Measurements from ENCODE around the gene GPC5.
"Not testable (repeated sequence)": the region's sequence is repeated elsewhere in the genome, so short reads cannot be mapped to it uniquely, and the experiment has no call there.

GRCh38 chr13:92516878-92517277 lies 1118.5 kb downstream of the GPC5 start:
- TF ChIP-seq YY1 (tag by site-specific recombination; IDR thresholded peaks at IDR 0.05); CTCF (tag by site-specific recombination; IDR thresholded peaks at IDR 0.05); ZNF510 (tag by site-specific recombination; IDR thresholded peaks at IDR 0.05; ENCODE audit: insufficient replicate concordance); ZBTB49 (tag by site-specific recombination; IDR thresholded peaks at IDR 0.05; ENCODE audit: low read depth); HIC1 (tag by site-specific recombination; IDR thresholded peaks at IDR 0.05): not testable (repeated sequence)

Measured in HEK293 (cell line).